GM10248 (cell line): Measurements from ENCODE around the gene RFT1.

Source experiments
- CTCF ChIA-PET: fragments of 300-600 bp; sonication (Branson Sonifier 250); formaldehyde crosslinking; extraction: SDS; loops from one replicate; lab custom pipeline; 2021; ENCODE audit warnings: antibody characterized with exemption; lab: Yijun Ruan, JAX
- POLR2A ChIA-PET: fragments of 350-650 bp; sonication (Branson Sonifier 250); formaldehyde crosslinking; extraction: SDS; loops from one replicate; lab custom pipeline; 2020; ENCODE audit warnings: antibody characterized with exemption; lab: Yijun Ruan, JAX
- DNase-seq: peaks from one replicate; pipeline ENCODE4 v3.0.0; 2012; ENCODE audit errors: extremely low spot score
- CTCF ChIP-seq: IDR thresholded peaks from 2 replicates; pipeline ENCODE4 v1.5.1; 2012; ENCODE audit warnings: mild to moderate bottlenecking, low read depth; ENCODE audit errors: extremely low read depth, missing control alignments, control extremely low read depth

The RFT1 gene

GRCh38 chr3:53101956-53102355, 28.3 kb downstream of the RFT1 start:
- TF ChIP-seq CTCF: no peak
- ChIA-PET POLR2A (no interaction called here), CTCF (interaction anchor here (1.0 to 4.3 kb wide), 6 partner anchors 9 to 251 kb away, joined by 3 to 25 read pairs (median 3); no protein-coding TSS in a partner anchor)
- DNase-seq: no peak

- CTCF ChIA-PET: interaction anchor here (1.1 to 4.3 kb wide), 3 partner anchors 9 to 250 kb away, joined by 3 to 25 read pairs (median 3); no protein-coding TSS in a partner anchor
- POLR2A ChIA-PET: no interaction called here
- no peak for TF ChIP-seq CTCF
- DNase-seq: no peak
Measured at GRCh38 chr3:53100818-53101466, 29.3 kb downstream of the RFT1 start.

GRCh38 chr3:53097887-53098286, 32.3 kb downstream of the RFT1 start:
- no peak for TF ChIP-seq CTCF
- CTCF ChIA-PET: interaction anchor here (0.8 to 2.2 kb wide), 5 partner anchors 12 to 99 kb away, joined by 3 to 9 read pairs (median 3); no protein-coding TSS in a partner anchor

GRCh38 chr3:53092942-53093341, 37.3 kb downstream of the RFT1 start:
- ChIA-PET POLR2A (interaction anchor here (0.6 kb wide), 1 partner anchor 160 kb away, joined by 3 read pairs; no protein-coding TSS in a partner anchor), CTCF (interaction anchor here (0.9 to 1.8 kb wide), 5 partner anchors 10 to 244 kb away, joined by 3 to 4 read pairs (median 3); no protein-coding TSS in a partner anchor)
- no peak for TF ChIP-seq CTCF
- DNase-seq: no peak

More at GRCh38 chr3:53097887-53098286, 32.3 kb downstream of the RFT1 start:
- POLR2A ChIA-PET: no interaction called here
- no peak for DNase-seq

GRCh38 chr3:53092216-53092615, 38.0 kb downstream of the RFT1 start:
- no peak for TF ChIP-seq CTCF
- ChIA-PET CTCF (interaction anchor here (1.5 kb wide), 1 partner anchor 20 kb away, joined by 3 read pairs; no protein-coding TSS in a partner anchor), POLR2A (interaction anchor here (0.6 kb wide), 1 partner anchor 161 kb away, joined by 3 read pairs; no protein-coding TSS in a partner anchor)
- DNase-seq: no peak

- CTCF ChIA-PET: no interaction called here
- DNase-seq: no peak
Measured at GRCh38 chr3:53091011-53091410, 39.2 kb downstream of the RFT1 start.

More at GRCh38 chr3:53091011-53091410, 39.2 kb downstream of the RFT1 start:
- POLR2A ChIA-PET: no interaction called here
- TF ChIP-seq CTCF: no peak
